DOHH2 (cell line): Measurements from ENCODE around the gene PHGDH.

Experiments
- CTCF ChIP-seq: fragments of 200-600 bp; sonication (generic); IDR thresholded peaks from one replicate; pipeline ENCODE4 v1.5.1; 2014; ENCODE audit warnings: antibody characterized with exemption, mild to moderate bottlenecking, low read depth, low read length; ENCODE audit not compliant: poor library complexity, severe bottlenecking
- EZH2phosphoT487 ChIP-seq: fragments of 200-600 bp; sonication (generic); IDR thresholded peaks from 2 replicates; pipeline ENCODE4 v1.6.1; 2017; ENCODE audit warnings: borderline replicate concordance, mild to moderate bottlenecking, antibody characterized with exemption, low read length, moderate library complexity, mixed read lengths

GRCh38 chr1:119713749-119714456, 2.2 kb downstream of the PHGDH start:
- TF ChIP-seq EZH2phosphoT487 (no peak), CTCF (no peak)
